Measurements from ENCODE around the gene FERMT1.
"Not testable (repeated sequence)": the region's sequence is repeated elsewhere in the genome, so short reads cannot be mapped to it uniquely, and the experiment has no call there.

Gene FERMT1

GRCh38 chr20:6070829-6071695, 51.8 kb downstream of the FERMT1 start:
- Mint-ChIP-seq H3K27me3 (peaks cover 3% of the 10 kb centered on the region), H3K36me3 (ENCODE audit: low read depth) (no peaks in the 10 kb centered on the region), H3K4me1 (ENCODE audit: low read depth) (no peaks in the 10 kb centered on the region), H3K4me3 (no peak overlapping the region), H3K9me3 (no peaks in the 10 kb centered on the region), H3K27ac (no peak overlapping the region)
- intact Hi-C loops (cut with micrococcal nuclease) = no loop called here

DNA sequence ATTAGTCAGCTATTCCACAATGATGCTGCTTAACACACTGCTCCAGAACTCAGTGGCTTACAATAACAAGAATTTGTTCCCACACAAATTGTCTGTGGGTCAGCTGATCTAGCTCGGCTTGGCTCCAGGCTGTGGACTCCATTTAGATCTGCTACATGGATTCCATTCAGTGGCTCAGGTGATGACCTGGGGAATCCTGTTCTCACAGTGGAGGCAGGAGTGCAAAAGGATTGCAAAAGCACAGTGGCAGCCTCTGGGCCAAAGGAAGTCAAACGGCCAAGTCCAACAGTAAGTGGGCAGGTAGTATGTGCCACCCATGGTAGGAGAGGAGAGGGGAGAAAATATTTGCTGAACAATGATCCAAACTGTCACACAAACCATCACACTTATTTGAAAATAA, 53.2 kb downstream of the FERMT1 start:
- H3K27ac Mint-ChIP-seq = no peak overlapping the region
- intact Hi-C loops (cut with micrococcal nuclease) = no loop called here

GRCh38 chr20:6067763-6068318, 55.0 kb downstream of the FERMT1 start:
- intact Hi-C loops (cut with micrococcal nuclease) = no loop called here

More for the DNA sequence above, 53.2 kb downstream of the FERMT1 start:
- no peaks in the 10 kb centered on the region for H3K4me1 Mint-ChIP-seq (ENCODE audit: low read depth)
- H3K4me3 Mint-ChIP-seq = no peak overlapping the region
- H3K9me3 Mint-ChIP-seq = no peaks in the 10 kb centered on the region
- H3K27me3 Mint-ChIP-seq = peaks cover 3% of the 10 kb centered on the region
- no peaks in the 10 kb centered on the region for H3K36me3 Mint-ChIP-seq (ENCODE audit: low read depth)

DNA sequence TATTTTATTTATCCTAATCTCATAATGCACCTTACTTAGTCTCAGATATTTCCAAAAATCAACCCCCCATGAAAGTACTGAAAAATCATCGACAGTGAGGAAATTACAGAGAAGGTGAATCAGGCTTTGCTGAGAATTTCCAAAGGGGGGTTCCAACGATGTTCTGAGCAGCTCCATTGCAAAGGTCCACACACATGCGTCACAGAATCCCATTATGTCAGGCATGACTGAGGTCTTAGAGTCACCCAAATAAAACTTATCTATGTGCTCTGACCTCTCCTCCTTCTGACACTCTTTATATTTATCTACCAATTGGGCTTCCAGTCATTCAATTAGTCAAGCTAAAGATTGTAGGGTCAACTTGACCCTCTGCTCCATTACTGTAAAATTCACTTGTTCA, 56.2 kb downstream of the FERMT1 start:
- intact Hi-C loops (cut with micrococcal nuclease) = no loop called here
- Mint-ChIP-seq H3K27ac (no peak overlapping the region), H3K4me3 (no peak overlapping the region), H3K4me1 (ENCODE audit: low read depth) (no peaks in the 10 kb centered on the region), H3K27me3 (peaks cover 3% of the 10 kb centered on the region), H3K9me3 (no peaks in the 10 kb centered on the region), H3K36me3 (ENCODE audit: low read depth) (no peaks in the 10 kb centered on the region)

More at GRCh38 chr20:6067763-6068318, 55.0 kb downstream of the FERMT1 start:
- H3K36me3 Mint-ChIP-seq (ENCODE audit: low read depth) = no peaks in the 10 kb centered on the region
- H3K9me3 Mint-ChIP-seq = no peaks in the 10 kb centered on the region
- H3K4me1 Mint-ChIP-seq (ENCODE audit: low read depth) = no peaks in the 10 kb centered on the region
- H3K4me3 Mint-ChIP-seq = no peak overlapping the region
- H3K27me3 Mint-ChIP-seq = peaks cover 3% of the 10 kb centered on the region
- no peak overlapping the region for H3K27ac Mint-ChIP-seq

- H3K36me3 Mint-ChIP-seq (ENCODE audit: low read depth) = no peaks in the 10 kb centered on the region
- intact Hi-C loops (cut with micrococcal nuclease) = no loop called here
- no peak overlapping the region for H3K4me3 Mint-ChIP-seq
Measured at GRCh38 chr20:6061544-6061943, 61.3 kb downstream of the FERMT1 start.

DNA sequence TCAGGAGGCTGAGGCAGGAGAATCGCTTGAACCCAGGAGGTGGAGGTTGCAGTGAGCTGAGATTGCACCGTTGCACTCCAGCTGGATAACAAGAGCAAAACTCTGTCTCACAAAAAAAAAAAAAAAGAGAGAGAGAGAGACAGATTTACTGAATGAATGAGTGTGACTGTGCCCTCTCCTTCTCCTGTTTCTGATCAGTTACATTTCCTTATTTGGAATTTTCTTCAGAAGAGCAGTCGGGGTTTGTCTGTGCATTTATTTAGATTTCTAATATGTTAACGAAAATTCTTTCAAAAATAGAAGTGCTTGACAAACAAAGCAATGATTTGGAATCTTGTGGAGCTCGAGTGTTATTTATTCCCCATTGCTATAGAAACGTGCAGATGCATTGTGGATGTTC, 62.6 kb downstream of the FERMT1 start:
- H3K36me3 Mint-ChIP-seq (ENCODE audit: low read depth) = no peaks in the 10 kb centered on the region
- peaks cover 6% of the 10 kb centered on the region for H3K9me3 Mint-ChIP-seq
- H3K4me3 Mint-ChIP-seq = no peak overlapping the region
- no peak overlapping the region for H3K27ac Mint-ChIP-seq
- intact Hi-C loops (cut with micrococcal nuclease) = no loop called here
- peaks cover 34% of the 10 kb centered on the region for H3K27me3 Mint-ChIP-seq
- H3K4me1 Mint-ChIP-seq (ENCODE audit: low read depth) = no peaks in the 10 kb centered on the region

More at GRCh38 chr20:6061544-6061943, 61.3 kb downstream of the FERMT1 start:
- Mint-ChIP-seq H3K27me3 (peaks cover 28% of the 10 kb centered on the region), H3K9me3 (peaks cover 6% of the 10 kb centered on the region), H3K27ac (no peak overlapping the region), H3K4me1 (ENCODE audit: low read depth) (no peaks in the 10 kb centered on the region)

GRCh38 chr20:6058684-6059295, 64.0 kb downstream of the FERMT1 start:
- H3K4me3 Mint-ChIP-seq = no peak overlapping the region
- no peaks in the 10 kb centered on the region for H3K4me1 Mint-ChIP-seq (ENCODE audit: low read depth)
- peaks cover 6% of the 10 kb centered on the region for H3K9me3 Mint-ChIP-seq
- intact Hi-C loops (cut with micrococcal nuclease) = no loop called here
- H3K27ac Mint-ChIP-seq = no peak overlapping the region
- no peaks in the 10 kb centered on the region for H3K36me3 Mint-ChIP-seq (ENCODE audit: low read depth)
- H3K27me3 Mint-ChIP-seq = peaks cover 39% of the 10 kb centered on the region

DNA sequence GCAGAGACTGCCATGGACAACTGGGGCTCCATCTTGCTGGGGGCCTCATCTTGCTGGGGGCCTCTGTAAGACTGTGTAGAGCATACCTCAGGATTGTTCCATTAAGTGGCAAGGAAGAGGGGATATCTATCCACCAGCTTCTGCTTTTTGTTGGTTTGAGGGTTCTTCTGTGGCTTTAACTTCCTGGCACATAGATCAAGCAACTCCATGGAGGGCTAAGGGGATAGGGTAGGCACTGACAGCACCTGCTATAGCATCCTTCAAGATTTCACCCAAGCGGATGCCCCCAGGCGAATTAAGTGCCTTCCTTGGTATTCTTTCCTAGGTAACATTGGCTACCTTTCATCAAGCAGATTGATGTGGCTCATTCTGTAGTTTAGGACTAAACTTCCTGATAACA, 65.1 kb downstream of the FERMT1 start:
- Mint-ChIP-seq H3K9me3 (peaks cover 6% of the 10 kb centered on the region), H3K4me1 (ENCODE audit: low read depth) (no peaks in the 10 kb centered on the region), H3K36me3 (ENCODE audit: low read depth) (no peaks in the 10 kb centered on the region), H3K4me3 (no peak overlapping the region), H3K27me3 (peaks cover 50% of the 10 kb centered on the region), H3K27ac (no peak overlapping the region)
- intact Hi-C loops (cut with micrococcal nuclease) = no loop called here

DNA sequence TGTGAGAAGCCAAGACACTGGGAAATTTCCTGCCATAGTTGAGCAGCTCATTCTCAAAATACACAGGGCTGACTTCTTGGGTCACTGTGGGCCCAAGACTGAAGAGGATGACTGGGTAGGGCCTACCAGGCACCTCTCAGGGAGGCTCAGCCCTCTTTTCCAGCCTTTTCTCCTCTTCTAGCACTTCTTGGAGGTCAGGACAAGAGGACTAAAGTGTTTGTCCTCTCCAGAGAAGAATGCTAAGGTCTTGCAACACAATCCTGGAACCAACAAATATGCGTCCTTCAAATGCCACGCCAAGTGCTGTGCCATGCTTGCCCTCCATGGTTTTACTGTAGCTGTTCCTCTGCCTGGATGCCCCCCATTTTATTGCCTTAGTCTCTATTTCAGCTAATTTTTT, 65.7 kb downstream of the FERMT1 start:
- no peaks in the 10 kb centered on the region for H3K36me3 Mint-ChIP-seq (ENCODE audit: low read depth)
- H3K27me3 Mint-ChIP-seq = peaks cover 55% of the 10 kb centered on the region
- H3K27ac Mint-ChIP-seq = no peak overlapping the region
- H3K4me1 Mint-ChIP-seq (ENCODE audit: low read depth) = no peaks in the 10 kb centered on the region
- H3K9me3 Mint-ChIP-seq = peaks cover 6% of the 10 kb centered on the region
- H3K4me3 Mint-ChIP-seq = no peak overlapping the region
- intact Hi-C loops (cut with micrococcal nuclease) = no loop called here

DNA sequence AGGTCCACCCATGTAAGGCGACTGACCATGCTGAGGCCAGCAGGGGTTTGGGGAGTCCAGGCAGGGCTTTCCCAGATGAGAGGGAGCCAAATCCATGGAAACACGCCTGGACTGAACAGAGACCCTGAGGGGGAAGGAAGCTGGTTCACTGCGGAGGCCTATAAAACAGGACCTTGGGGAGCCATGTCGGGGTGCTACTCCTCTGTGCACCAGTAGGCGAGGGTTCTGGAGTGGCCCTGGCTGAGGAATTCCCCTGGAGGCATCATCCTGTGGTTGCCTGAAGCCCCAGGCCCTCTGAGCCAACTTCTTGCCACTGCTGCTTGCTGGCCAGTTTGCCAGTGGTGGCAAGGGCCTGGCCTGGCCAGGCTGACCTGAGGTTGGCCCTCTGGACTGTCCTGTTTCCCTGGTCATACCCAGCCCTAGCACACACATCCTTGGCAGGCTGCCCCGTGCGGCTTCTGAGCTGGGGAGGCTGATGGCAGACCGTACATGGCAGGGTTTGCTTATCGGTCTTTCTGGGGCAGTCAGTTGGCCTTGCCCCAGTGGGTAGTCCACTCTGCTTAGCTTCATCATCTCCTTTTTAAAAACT, 66.8 kb downstream of the FERMT1 start:
- H3K4me1 Mint-ChIP-seq (ENCODE audit: low read depth) = peaks cover 3% of the 10 kb centered on the region
- H3K9me3 Mint-ChIP-seq = peaks cover 6% of the 10 kb centered on the region
- H3K27me3 Mint-ChIP-seq = peaks cover 65% of the 10 kb centered on the region
- H3K36me3 Mint-ChIP-seq (ENCODE audit: low read depth) = no peaks in the 10 kb centered on the region
- no peak overlapping the region for H3K4me3 Mint-ChIP-seq
- intact Hi-C loops (cut with micrococcal nuclease) = no loop called here
- no peak overlapping the region for H3K27ac Mint-ChIP-seq

- H3K4me1 Mint-ChIP-seq (ENCODE audit: low read depth) = peaks cover 3% of the 10 kb centered on the region
- H3K36me3 Mint-ChIP-seq (ENCODE audit: low read depth) = no peaks in the 10 kb centered on the region
- H3K4me3 Mint-ChIP-seq = no peak overlapping the region
- intact Hi-C loops (cut with micrococcal nuclease) = no loop called here
- no peak overlapping the region for H3K27ac Mint-ChIP-seq
- H3K27me3 Mint-ChIP-seq = peaks cover 73% of the 10 kb centered on the region
- peaks cover 6% of the 10 kb centered on the region for H3K9me3 Mint-ChIP-seq
Measured at GRCh38 chr20:6055161-6055783, 67.6 kb downstream of the FERMT1 start.

DNA sequence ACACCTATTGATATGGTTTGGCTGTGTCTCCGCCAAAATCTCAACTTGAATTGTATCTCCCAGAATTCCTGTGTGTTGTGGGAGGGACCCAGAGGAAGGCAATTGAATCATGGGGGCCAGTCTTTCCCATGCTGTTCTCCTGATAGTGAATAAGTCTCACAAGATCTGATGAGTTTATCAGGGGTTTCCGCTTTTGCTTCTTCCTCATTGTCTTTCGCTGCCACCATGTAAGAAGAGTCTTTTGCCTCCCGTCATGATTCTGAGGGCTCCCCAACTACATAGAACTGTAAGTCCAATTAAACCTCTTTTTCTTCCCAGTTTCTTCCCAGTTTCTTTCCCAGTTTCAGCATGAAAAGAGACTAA, 68.2 kb downstream of the FERMT1 start:
- intact Hi-C loops (cut with micrococcal nuclease); H3K4me1 Mint-ChIP-seq (ENCODE audit: low read depth); H3K9me3 Mint-ChIP-seq; H3K4me3 Mint-ChIP-seq; H3K27ac Mint-ChIP-seq; H3K36me3 Mint-ChIP-seq (ENCODE audit: low read depth): not testable (repeated sequence)
- peaks cover 72% of the 10 kb centered on the region for H3K27me3 Mint-ChIP-seq

DNA sequence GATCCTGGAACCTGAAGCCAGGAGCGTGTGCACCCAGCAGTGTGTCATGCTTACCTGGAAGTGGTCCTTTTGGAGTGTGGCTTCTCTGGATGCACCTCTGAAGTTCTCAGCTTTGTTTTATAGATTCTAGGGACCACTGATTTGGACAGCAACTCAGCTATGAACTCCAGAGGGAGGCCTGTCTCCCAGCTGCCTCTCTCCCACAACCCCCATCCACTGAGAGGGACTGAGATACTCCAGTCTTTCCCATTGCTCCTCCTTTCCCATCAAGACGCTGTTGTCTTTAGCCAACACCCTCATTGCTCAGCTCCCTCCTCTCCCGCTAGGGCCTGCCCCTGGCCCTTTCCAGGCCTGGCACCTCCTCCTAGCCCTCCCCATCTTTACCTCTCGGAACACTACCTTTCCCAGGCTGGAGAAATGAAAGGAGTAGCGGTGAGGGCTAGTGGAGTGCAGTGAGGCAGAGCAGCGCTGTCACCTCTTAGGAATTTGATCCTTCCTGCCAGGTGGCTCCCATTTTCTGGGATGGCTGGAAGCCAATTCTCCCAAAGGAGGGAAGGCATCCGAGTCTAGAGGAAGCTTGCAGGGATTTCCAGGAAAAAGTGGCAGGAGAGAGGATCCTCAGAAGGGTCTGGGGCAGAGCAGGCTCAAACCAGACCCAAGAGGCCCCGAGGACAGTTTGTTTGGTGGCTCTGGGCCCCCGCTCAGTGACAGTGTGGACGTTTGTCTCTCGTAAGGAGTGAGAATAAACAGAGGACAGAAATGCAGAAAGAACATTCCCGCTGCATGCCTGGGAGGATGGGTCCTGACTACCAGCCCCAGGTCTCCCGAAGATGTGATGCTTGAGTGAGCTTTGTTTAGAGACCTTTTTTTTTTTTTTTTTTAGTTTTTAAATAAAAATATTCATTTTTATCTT, 68.8 kb downstream of the FERMT1 start, which contains the start of gene LRRN4:
LRRN4 (minus strand) TSS at position 285 of the 913 bp plus-strand sequence. CDS start 1,261 bp downstream, outside the sequence.
- intact Hi-C loops (cut with micrococcal nuclease) = no loop called here

More for the DNA sequence above, 68.8 kb downstream of the FERMT1 start, which contains the start of gene LRRN4:
- H3K9me3 Mint-ChIP-seq = peaks cover 6% of the 10 kb centered on the region
- peaks cover 69% of the 10 kb centered on the region for H3K27me3 Mint-ChIP-seq
- H3K27ac Mint-ChIP-seq = no peak within 1 kb of the TSS
- no peaks in the 10 kb centered on the region for H3K36me3 Mint-ChIP-seq (ENCODE audit: low read depth)
- H3K4me1 Mint-ChIP-seq (ENCODE audit: low read depth) = peaks cover 3% of the 10 kb centered on the region
- no peak within 1 kb of the TSS for H3K4me3 Mint-ChIP-seq

Measured in dendritic cell treated with granulocyte-macrophage colony-stimulating factor and Interleukin-4, amounts not matched to agents 40 ng/mL and 50 ng/mL, for 4 days (primary cell).